Measurements from ENCODE around the gene PITPNC1.

- TF ChIP-seq, protein P1, sequence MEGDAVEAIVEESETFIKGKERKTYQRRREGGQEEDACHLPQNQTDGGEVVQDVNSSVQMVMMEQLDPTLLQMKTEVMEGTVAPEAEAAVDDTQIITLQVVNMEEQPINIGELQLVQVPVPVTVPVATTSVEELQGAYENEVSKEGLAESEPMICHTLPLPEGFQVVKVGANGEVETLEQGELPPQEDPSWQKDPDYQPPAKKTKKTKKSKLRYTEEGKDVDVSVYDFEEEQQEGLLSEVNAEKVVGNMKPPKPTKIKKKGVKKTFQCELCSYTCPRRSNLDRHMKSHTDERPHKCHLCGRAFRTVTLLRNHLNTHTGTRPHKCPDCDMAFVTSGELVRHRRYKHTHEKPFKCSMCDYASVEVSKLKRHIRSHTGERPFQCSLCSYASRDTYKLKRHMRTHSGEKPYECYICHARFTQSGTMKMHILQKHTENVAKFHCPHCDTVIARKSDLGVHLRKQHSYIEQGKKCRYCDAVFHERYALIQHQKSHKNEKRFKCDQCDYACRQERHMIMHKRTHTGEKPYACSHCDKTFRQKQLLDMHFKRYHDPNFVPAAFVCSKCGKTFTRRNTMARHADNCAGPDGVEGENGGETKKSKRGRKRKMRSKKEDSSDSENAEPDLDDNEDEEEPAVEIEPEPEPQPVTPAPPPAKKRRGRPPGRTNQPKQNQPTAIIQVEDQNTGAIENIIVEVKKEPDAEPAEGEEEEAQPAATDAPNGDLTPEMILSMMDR (IDR thresholded peaks at IDR 0.05): no peak
- TF ChIP-seq ZFX (IDR thresholded peaks at IDR 0.05; ENCODE audit: borderline replicate concordance): no peak
Measured at GRCh38 chr17:67441052-67441895, 64.2 kb downstream of the PITPNC1 start.
